Measurements from ENCODE around the gene NECAB2.

DNA sequence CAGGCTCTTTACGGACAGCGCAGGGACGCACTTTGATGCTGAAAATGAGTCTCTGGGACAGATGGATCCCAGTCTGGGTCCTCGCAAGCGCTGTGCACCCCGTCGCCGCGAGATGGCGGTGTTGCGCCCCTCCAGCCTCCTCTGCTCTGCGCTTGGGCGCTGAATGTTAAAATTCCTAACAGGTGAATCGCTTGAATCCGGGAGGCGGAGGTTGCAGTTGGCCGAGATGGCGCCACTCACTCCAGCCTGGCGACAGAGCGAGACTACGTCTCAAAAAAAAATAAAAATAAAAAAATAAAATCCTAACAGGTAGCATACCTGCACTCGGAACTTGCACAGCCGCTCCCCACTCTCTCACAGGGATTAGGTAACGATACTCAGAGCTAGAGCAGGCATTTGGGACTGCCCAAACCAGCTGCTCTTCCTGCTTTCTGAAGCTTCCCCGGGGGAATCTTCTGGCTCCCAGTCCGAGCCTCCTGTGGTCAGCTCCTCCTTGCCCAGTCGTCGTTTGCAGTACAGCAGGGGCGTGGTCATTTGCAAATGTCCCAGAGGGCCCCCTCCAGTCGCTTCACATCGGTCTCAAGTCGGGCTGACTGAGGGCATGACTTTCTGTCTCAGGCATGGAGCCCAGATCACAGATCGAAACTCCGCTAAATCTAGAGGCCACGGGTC is 41.2 kb upstream of the NECAB2 start:
- TF ChIP-seq, protein P1, sequence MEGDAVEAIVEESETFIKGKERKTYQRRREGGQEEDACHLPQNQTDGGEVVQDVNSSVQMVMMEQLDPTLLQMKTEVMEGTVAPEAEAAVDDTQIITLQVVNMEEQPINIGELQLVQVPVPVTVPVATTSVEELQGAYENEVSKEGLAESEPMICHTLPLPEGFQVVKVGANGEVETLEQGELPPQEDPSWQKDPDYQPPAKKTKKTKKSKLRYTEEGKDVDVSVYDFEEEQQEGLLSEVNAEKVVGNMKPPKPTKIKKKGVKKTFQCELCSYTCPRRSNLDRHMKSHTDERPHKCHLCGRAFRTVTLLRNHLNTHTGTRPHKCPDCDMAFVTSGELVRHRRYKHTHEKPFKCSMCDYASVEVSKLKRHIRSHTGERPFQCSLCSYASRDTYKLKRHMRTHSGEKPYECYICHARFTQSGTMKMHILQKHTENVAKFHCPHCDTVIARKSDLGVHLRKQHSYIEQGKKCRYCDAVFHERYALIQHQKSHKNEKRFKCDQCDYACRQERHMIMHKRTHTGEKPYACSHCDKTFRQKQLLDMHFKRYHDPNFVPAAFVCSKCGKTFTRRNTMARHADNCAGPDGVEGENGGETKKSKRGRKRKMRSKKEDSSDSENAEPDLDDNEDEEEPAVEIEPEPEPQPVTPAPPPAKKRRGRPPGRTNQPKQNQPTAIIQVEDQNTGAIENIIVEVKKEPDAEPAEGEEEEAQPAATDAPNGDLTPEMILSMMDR (IDR thresholded peaks at IDR 0.05; ENCODE audit: insufficient read depth, low read depth, low read length) = peak; percentile 88
- no peak for TF ChIP-seq EZH2 (IDR thresholded peaks at IDR 0.05; ENCODE audit: insufficient read depth, low read length)
